DOHH2 (cell line): ENCODE data around the gene EML5.

ENCODE experiments used
- CTCF ChIP-seq: fragments of 200-600 bp; sonication (generic); IDR thresholded peaks from one replicate; pipeline ENCODE4 v1.5.1; 2014; ENCODE audit warnings: antibody characterized with exemption, mild to moderate bottlenecking, low read depth, low read length; ENCODE audit not compliant: poor library complexity, severe bottlenecking
- EZH2phosphoT487 ChIP-seq: fragments of 200-600 bp; sonication (generic); IDR thresholded peaks from 2 replicates; pipeline ENCODE4 v1.6.1; 2017; ENCODE audit warnings: borderline replicate concordance, mild to moderate bottlenecking, antibody characterized with exemption, low read length, moderate library complexity, mixed read lengths

- TF ChIP-seq CTCF (no peak), EZH2phosphoT487 (no peak)
Observed at GRCh38 chr14:88746052-88746451, 46.7 kb downstream of the EML5 start.
